Neural cell (in vitro differentiated cells): ENCODE measurements around the gene HMCN2. TPM values are rescaled to one million over a fixed set of nuclear protein-coding genes. Genes with fewer than 3 reads are reported as not detected.

Source experiments
- H2AFZ ChIP-seq: fragments of 200-600, 300-800 bp; sonication (generic), shearing (Covaris generic); 2 replicates; pipeline ENCODE4 v1.6.0; 2014; ENCODE audit warnings: low read depth, mild to moderate bottlenecking, antibody characterized with exemption, low read length, moderate library complexity
- H3F3A ChIP-seq: fragments of 200-600 bp; shearing (Covaris generic); 2 replicates; pipeline ENCODE4 v1.6.1; 2016; ENCODE audit warnings: mild to moderate bottlenecking, moderate library complexity, mixed read lengths, antibody characterized with exemption, low read length; ENCODE audit not compliant: insufficient read depth, poor library complexity, severe bottlenecking
- H3K27ac ChIP-seq: fragments of 200-600, 300-800 bp; sonication (generic), shearing (Covaris generic); 2 replicates; pipeline ENCODE4 v1.5.1; 2014; ENCODE audit warnings: mild to moderate bottlenecking, low read length, moderate library complexity
- H3K27me3 ChIP-seq: fragments of 300-800, 200-600 bp; sonication (generic), shearing (Covaris generic); 2 replicates; pipeline ENCODE4 v1.6.0; 2014; ENCODE audit warnings: mild to moderate bottlenecking, low read depth, low read length, moderate library complexity; ENCODE audit not compliant: insufficient read depth
- H3K36me3 ChIP-seq: fragments of 300-800, 200-600 bp; sonication (generic), shearing (Covaris generic); 2 replicates; pipeline ENCODE4 v1.5.1; 2014; ENCODE audit warnings: mild to moderate bottlenecking, antibody characterized with exemption, low read length, moderate library complexity; ENCODE audit not compliant: insufficient read depth
- H3K4me2 ChIP-seq: fragments of 300-800, 200-600 bp; sonication (generic), shearing (Covaris generic); 2 replicates; pipeline ENCODE4 v1.6.0; 2014; ENCODE audit warnings: mild to moderate bottlenecking, low read length
- H3K4me3 ChIP-seq: fragments of 300-800, 200-600 bp; sonication (generic), shearing (Covaris generic); 2 replicates; pipeline ENCODE4 v1.5.1; 2014; ENCODE audit warnings: mild to moderate bottlenecking, low read length, moderate library complexity
- H3K79me2 ChIP-seq: fragments of 200-600 bp; shearing (Covaris generic); replicated peaks from 2 replicates; pipeline ENCODE4 v1.6.0; 2014; ENCODE audit warnings: mild to moderate bottlenecking, low read length, moderate library complexity; ENCODE audit not compliant: insufficient read depth
- H3K9ac ChIP-seq: fragments of 300-800, 200-600 bp; sonication (generic), shearing (Covaris generic); 2 replicates; pipeline ENCODE4 v1.6.1; 2016; ENCODE audit warnings: mild to moderate bottlenecking, low read length, mixed read lengths
- H3K9me2 ChIP-seq: fragments of 200-600 bp; shearing (Covaris generic); 2 replicates; pipeline ENCODE4 v1.6.1; 2016; ENCODE audit warnings: mild to moderate bottlenecking, low read length, mixed read lengths; ENCODE audit not compliant: insufficient read depth
- H3K9me3 ChIP-seq: fragments of 200-600, 300-800 bp; sonication (generic), shearing (Covaris generic); 2 replicates; pipeline ENCODE4 v1.6.1; 2016; ENCODE audit warnings: mild to moderate bottlenecking, mixed run types, low read length, moderate library complexity, mixed read lengths
- H4K20me1 ChIP-seq: fragments of 200-600 bp; shearing (Covaris generic); 2 replicates; pipeline ENCODE4 v1.6.1; 2016; ENCODE audit warnings: mild to moderate bottlenecking, mixed run types; ENCODE audit not compliant: insufficient read depth
- CTCF ChIP-seq: fragments of 450-650 bp; IDR thresholded peaks from 2 replicates; pipeline ENCODE4 v1.5.1; 2014; ENCODE audit warnings: antibody characterized with exemption, mild to moderate bottlenecking, moderate library complexity; ENCODE audit not compliant: poor library complexity, severe bottlenecking
- EP300 ChIP-seq: fragments of 450-650 bp; conservative IDR thresholded peaks from 2 replicates; pipeline ENCODE4 v1.6.1; 2014; ENCODE audit warnings: antibody characterized with exemption, mild to moderate bottlenecking, moderate library complexity; ENCODE audit not compliant: poor library complexity, severe bottlenecking
- EZH2 ChIP-seq: fragments of 200-600, 300-800 bp; shearing (Covaris generic), sonication (generic); IDR thresholded peaks from 2 replicates; pipeline ENCODE4 v1.6.1; 2014; ENCODE audit warnings: antibody characterized with exemption, low read length, borderline replicate concordance, mild to moderate bottlenecking; ENCODE audit not compliant: insufficient read depth, poor library complexity, severe bottlenecking
- MXI1 ChIP-seq: fragments of 450-650 bp; conservative IDR thresholded peaks from 2 replicates; pipeline ENCODE4 v1.6.1; 2014; ENCODE audit warnings: antibody characterized with exemption, mild to moderate bottlenecking; ENCODE audit not compliant: poor library complexity, severe bottlenecking
- POLR2AphosphoS5 ChIP-seq: IDR thresholded peaks from 2 replicates; pipeline ENCODE4 v1.6.1; 2012
- RAD21 ChIP-seq: fragments of 450-650 bp; conservative IDR thresholded peaks from 2 replicates; pipeline ENCODE4 v1.6.1; 2014; ENCODE audit warnings: antibody characterized with exemption, mild to moderate bottlenecking, moderate library complexity
- REST ChIP-seq: IDR thresholded peaks from 2 replicates; pipeline ENCODE4 v1.6.1; 2012; ENCODE audit warnings: borderline replicate concordance
- SMC3 ChIP-seq: fragments of 450-650 bp; conservative IDR thresholded peaks from 2 replicates; pipeline ENCODE4 v1.6.1; 2014; ENCODE audit warnings: antibody characterized with exemption, mild to moderate bottlenecking, moderate library complexity; ENCODE audit not compliant: poor library complexity
- TAF1 ChIP-seq: IDR thresholded peaks from 2 replicates; pipeline ENCODE4 v1.6.1; 2012; ENCODE audit warnings: low read depth
- polyA plus RNA-seq: library from polyadenylated mRNA; depleted of rRNA; stranded (reverse); fragments of >200 nt; gene quantifications from 2 replicates; pipeline ENCODE4 v1.2.3, GENCODE V29; 2014

HMCN2 gene
- polyA plus RNA-seq, 1 donor from 2014 or later: 1.7 TPM

DNA sequence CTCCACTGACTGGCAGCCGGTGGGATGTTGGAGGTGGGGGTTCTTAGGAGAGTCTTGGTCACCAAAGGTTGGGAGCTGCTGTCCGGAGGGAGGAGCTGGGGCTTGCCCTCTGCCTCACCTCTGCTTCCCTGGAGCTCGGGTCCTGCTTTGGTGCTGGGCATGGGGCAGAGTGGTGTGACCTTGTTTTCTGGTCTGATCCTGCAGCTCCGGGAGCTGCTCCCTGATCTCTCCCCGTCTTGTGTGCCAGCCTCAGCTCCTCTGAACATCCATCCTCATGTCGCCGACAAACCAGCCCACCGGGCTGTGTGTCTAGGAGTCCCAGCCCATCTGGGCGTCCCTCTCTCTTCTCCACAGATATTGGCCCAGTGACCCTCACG, 18.7 kb downstream of the HMCN2 start:
- Histone ChIP-seq H3F3A (no peaks in the 10 kb centered on the region), H3K79me2 (no peaks in the 10 kb centered on the region), H3K9ac (no peak overlapping the region), H3K9me3 (no peaks in the 10 kb centered on the region), H3K36me3 (no peaks in the 10 kb centered on the region), H3K27me3 (no peaks in the 10 kb centered on the region), H3K9me2 (no peaks in the 10 kb centered on the region), H2AFZ (no peak overlapping the region), H3K4me3 (no peak overlapping the region), H3K27ac (no peak overlapping the region), H4K20me1 (no peaks in the 10 kb centered on the region), H3K4me2 (no peak overlapping the region)
- TF ChIP-seq CTCF: no peak

DNA sequence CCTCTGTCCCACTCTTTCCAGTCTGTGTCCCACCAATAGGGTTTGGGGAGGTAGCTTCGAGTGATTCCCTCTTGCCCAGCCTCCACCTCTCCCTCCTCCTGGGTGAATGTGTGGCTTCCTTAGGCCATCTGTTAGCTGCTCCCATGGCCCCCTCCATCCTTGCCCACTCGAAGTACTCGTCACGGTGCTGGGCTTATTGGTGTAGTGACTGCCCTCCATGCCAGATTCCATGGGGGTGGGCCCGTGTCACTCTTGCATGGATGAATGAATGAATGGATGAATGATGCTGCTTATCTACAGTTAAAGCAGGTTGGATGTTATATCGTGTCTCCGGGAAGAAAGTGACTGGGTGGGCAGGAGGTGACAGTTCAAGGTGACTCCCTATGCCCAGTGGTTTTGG, 19.1 kb downstream of the HMCN2 start:
- no peak overlapping the region for H3K9ac ChIP-seq
- H3F3A ChIP-seq: no peaks in the 10 kb centered on the region
- H3K27ac ChIP-seq: no peak overlapping the region
- H3K9me2 ChIP-seq: no peaks in the 10 kb centered on the region
- no peaks in the 10 kb centered on the region for H3K9me3 ChIP-seq
- H2AFZ ChIP-seq: no peak overlapping the region
- no peak for TF ChIP-seq EP300
- no peak for TF ChIP-seq RAD21
- no peak for TF ChIP-seq TAF1
- no peak for TF ChIP-seq MXI1
- TF ChIP-seq SMC3: no peak
- no peak for TF ChIP-seq REST
- no peak for TF ChIP-seq CTCF
- no peak for TF ChIP-seq EZH2
- no peak for TF ChIP-seq POLR2AphosphoS5
- H3K4me3 ChIP-seq: no peak overlapping the region
- no peak overlapping the region for H3K4me2 ChIP-seq
- H3K36me3 ChIP-seq: no peaks in the 10 kb centered on the region
- no peaks in the 10 kb centered on the region for H3K79me2 ChIP-seq
- H3K27me3 ChIP-seq: no peaks in the 10 kb centered on the region
- H4K20me1 ChIP-seq: no peaks in the 10 kb centered on the region
